Tibial nerve (tissue), 4 donors: Measurements from ENCODE around the gene EYA2.

ENCODE experiments used
- CTCF ChIP-seq, 5 experiments: fragments of 200-600 bp in 3 of 5; fragments of 450-650 bp in 2 of 5; sonication (generic) in 3 of 5; IDR thresholded peaks; one replicate each; pipeline ENCODE4 v1.5.1; 2016 to 2019; ENCODE audit warnings: antibody characterized with exemption in 5 of 5, mild to moderate bottlenecking in 3 of 5, moderate library complexity in 2 of 5
- EP300 ChIP-seq, 2 donors: sonication (generic); formaldehyde crosslinking; IDR thresholded peaks; one replicate each; pipeline ENCODE4 v1.6.1; 2017; ENCODE audit warnings: antibody characterized with exemption in 2 of 2, mild to moderate bottlenecking in 1 of 2
- POLR2A ChIP-seq, 2 donors: fragments of 450-650 bp; IDR thresholded peaks; one replicate each; pipeline ENCODE4 v1.6.1; 2017; ENCODE audit warnings: antibody characterized with exemption in 2 of 2, mild to moderate bottlenecking in 2 of 2, moderate library complexity in 2 of 2

DNA sequence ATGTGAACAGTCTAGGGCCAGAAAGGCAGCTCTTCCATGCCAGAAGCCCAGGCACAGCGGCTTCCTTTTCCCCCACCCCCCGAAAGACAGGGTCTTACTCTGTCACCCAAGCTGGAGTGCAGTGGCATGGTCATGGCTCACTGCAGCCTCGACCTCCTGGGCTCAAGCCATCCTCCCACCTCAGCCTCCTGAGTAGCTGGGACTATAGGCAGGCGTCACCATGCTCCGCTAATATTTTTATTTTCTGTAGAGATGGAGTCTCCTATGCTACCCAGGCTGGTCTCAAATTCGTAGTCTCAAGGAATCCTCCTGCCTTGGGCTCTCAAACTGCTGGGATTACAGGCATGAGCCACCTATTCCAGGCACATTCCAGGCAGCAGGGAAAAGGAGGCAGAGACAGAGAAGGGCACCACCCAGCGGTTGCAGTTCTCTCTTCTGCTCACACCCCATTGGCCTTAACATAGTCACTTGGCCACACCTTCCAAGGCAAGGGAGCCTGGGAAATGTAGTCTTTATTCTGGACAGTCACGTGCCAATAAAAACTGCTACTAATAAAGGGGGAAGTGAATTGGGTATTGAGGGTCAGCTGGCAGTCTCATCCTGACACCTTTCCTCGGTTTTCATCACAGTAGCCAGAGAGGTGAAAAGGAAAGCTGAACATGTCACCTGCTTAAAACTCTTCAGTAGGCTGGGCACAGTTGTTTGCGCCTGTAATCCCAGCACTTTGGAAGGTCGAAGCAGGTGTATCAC is 255.9 kb downstream of the EYA2 start:
- peak; percentile 23 to 73 (median 49) for TF ChIP-seq CTCF (IDR thresholded peaks at IDR 0.05)
- no peak for TF ChIP-seq EP300 (IDR thresholded peaks at IDR 0.05)
- TF ChIP-seq POLR2A (IDR thresholded peaks at IDR 0.05) = no peak
